HG03139 (cell line): ENCODE results near the gene ATP11B.

Experiments
- ATAC-seq: cut with Tn5 transposase; IDR thresholded peaks from one replicate; pipeline ENCODE4 v1.9.1; 2021; ENCODE audit not compliant: unreplicated experiment

Gene ATP11B

GRCh38 chr3:182908471-182908870, 115.2 kb downstream of the ATP11B start:
- ATAC-seq: no peak

GRCh38 chr3:182909318-182910040, 116.2 kb downstream of the ATP11B start:
- ATAC-seq: no peak

GRCh38 chr3:182910936-182911781, 117.9 kb downstream of the ATP11B start:
- ATAC-seq: no peak

- ATAC-seq: no peak
Measured at GRCh38 chr3:182911782-182912111, 118.4 kb downstream of the ATP11B start.

GRCh38 chr3:182912474-182912873, 119.2 kb downstream of the ATP11B start:
- ATAC-seq: no peak

- ATAC-seq: peak; percentile 92
Measured at GRCh38 chr3:182913889-182914288, 120.6 kb downstream of the ATP11B start.

- ATAC-seq: peak; percentile 49
Measured at GRCh38 chr3:182914341-182914740, 121.0 kb downstream of the ATP11B start.

- no peak for ATAC-seq
Measured at GRCh38 chr3:182917134-182917533, 123.8 kb downstream of the ATP11B start.

- ATAC-seq: no peak
Measured at GRCh38 chr3:182919866-182920357, 126.6 kb downstream of the ATP11B start.

GRCh38 chr3:182920515-182921084, 127.3 kb downstream of the ATP11B start:
- no peak for ATAC-seq

- ATAC-seq: no peak
Measured at GRCh38 chr3:182921665-182922355, 128.5 kb downstream of the ATP11B start.

GRCh38 chr3:182925330-182925943, 132.1 kb downstream of the ATP11B start:
- peak; percentile 94 for ATAC-seq

GRCh38 chr3:182925944-182926337, 132.6 kb downstream of the ATP11B start:
- ATAC-seq: peak; percentile 24

GRCh38 chr3:182935803-182936202, 142.5 kb downstream of the ATP11B start:
- ATAC-seq: no peak

- no peak for ATAC-seq
Measured at GRCh38 chr3:182936239-182936917, 143.1 kb downstream of the ATP11B start.

- ATAC-seq: no peak
Measured at GRCh38 chr3:182936918-182937285, 143.6 kb downstream of the ATP11B start.

GRCh38 chr3:182937293-182938051, 144.2 kb downstream of the ATP11B start:
- peak; percentile 95 for ATAC-seq

- ATAC-seq: no peak
Measured at GRCh38 chr3:182940266-182940808, 147.0 kb downstream of the ATP11B start.

GRCh38 chr3:182941719-182942118, 148.4 kb downstream of the ATP11B start:
- ATAC-seq: no peak
